Choroid plexus epithelial cell (primary cell): Measurements from ENCODE around the gene GPC1.

Experiments used
- DNase-seq: peaks from one replicate; pipeline ENCODE4 v3.0.0-alpha.2; 2010; ENCODE audit warnings: low read depth
- H3K4me3 ChIP-seq: 2 replicates; pipeline ENCODE4 v1.5.1; 2011; ENCODE audit warnings: low read depth, mild to moderate bottlenecking, control low read depth, low read length, moderate library complexity
- TF ChIP-seq, protein P1 (sequence below): conservative IDR thresholded peaks from 2 replicates; pipeline ENCODE4 v1.5.1; 2011; ENCODE audit warnings: low read depth, mild to moderate bottlenecking, control low read depth, inconsistent platforms, low read length, moderate library complexity

Gene GPC1

DNA sequence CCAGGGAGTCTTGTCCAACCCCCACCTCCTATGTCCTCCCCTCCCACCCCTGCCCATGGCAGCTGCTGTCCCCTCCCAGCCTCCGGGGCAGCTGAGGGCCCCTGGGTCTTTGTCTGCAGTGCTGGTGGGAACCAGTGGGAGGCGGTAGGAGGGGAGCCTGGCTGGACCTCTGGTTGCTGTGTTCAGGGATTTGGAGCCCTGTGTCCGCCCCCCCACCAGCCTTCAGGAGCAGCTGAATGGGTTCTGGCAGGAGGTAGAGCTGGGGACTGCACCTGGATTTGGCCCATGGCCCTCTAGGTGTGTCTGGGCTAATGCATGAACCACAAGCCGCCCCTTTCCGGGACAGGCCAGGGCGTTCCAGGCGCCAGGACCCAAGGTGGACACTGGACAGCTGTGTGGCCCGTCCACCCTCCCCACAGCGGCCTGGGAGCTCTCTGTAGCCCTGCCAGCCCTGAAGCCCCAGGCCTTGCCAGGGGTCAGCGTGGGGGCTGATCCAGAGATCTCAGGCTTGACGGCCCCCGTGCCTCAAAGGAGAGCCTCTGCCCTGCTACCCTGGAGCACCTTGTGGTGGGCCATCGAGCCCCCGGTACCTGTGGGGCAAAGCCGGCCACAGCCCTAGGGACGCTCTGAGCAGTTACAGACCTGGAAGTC, 25.4 kb downstream of the GPC1 start:
- DNase-seq = no peak
- TF ChIP-seq, protein P1, sequence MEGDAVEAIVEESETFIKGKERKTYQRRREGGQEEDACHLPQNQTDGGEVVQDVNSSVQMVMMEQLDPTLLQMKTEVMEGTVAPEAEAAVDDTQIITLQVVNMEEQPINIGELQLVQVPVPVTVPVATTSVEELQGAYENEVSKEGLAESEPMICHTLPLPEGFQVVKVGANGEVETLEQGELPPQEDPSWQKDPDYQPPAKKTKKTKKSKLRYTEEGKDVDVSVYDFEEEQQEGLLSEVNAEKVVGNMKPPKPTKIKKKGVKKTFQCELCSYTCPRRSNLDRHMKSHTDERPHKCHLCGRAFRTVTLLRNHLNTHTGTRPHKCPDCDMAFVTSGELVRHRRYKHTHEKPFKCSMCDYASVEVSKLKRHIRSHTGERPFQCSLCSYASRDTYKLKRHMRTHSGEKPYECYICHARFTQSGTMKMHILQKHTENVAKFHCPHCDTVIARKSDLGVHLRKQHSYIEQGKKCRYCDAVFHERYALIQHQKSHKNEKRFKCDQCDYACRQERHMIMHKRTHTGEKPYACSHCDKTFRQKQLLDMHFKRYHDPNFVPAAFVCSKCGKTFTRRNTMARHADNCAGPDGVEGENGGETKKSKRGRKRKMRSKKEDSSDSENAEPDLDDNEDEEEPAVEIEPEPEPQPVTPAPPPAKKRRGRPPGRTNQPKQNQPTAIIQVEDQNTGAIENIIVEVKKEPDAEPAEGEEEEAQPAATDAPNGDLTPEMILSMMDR = peak; percentile 24
- H3K4me3 ChIP-seq = no peak overlapping the region

DNA sequence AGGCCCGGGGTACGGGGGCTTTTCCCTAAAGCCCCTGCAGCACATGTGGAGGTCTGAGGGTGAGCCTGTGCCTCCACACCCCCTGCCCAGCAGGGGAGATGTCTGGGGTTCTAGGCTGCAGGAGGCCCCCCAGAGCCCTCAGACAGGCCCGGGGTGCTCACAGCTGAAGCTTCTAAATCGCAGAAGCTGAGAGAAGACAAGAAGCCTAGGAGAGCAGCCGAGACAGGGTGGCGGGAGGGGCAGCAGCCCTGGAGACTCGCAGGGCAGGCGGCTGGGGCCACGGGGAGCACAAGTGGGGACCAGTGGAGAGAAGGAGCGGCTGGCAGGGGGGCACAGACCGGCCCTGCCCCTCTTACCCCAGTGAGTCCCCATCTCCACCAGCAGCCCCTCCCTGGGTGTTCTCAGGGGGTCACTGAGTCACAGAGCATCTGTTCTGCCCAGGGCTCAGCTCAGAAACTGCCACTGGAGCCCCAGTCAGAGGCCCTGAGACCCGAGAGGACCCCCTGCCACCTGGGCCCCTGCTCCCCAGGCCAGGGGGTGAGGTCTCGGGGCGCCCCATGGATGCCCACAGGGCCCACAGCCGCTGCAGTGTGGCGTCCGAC, 26.1 kb downstream of the GPC1 start:
- DNase-seq = no peak

DNA sequence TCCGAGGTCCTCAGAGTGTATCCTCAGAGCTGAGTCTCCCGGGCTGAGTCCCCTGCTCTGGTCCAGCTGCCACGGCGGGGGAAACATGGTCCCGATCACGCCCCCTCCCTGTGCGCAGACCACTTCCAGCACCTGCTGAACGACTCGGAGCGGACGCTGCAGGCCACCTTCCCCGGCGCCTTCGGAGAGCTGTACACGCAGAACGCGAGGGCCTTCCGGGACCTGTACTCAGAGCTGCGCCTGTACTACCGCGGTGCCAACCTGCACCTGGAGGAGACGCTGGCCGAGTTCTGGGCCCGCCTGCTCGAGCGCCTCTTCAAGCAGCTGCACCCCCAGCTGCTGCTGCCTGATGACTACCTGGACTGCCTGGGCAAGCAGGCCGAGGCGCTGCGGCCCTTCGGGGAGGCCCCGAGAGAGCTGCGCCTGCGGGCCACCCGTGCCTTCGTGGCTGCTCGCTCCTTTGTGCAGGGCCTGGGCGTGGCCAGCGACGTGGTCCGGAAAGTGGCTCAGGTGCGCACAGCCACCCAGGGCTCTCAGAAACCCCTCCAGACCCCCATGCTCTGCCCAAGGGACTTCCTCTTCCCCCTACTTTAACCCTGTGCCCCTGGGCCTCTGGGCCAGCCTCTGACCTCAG, 26.7 kb downstream of the GPC1 start:
- no peak for DNase-seq
- TF ChIP-seq, protein P1 = no peak
- no peak overlapping the region for H3K4me3 ChIP-seq

More for the DNA sequence above, 26.1 kb downstream of the GPC1 start:
- TF ChIP-seq, protein P1 = no peak
- no peak overlapping the region for H3K4me3 ChIP-seq

DNA sequence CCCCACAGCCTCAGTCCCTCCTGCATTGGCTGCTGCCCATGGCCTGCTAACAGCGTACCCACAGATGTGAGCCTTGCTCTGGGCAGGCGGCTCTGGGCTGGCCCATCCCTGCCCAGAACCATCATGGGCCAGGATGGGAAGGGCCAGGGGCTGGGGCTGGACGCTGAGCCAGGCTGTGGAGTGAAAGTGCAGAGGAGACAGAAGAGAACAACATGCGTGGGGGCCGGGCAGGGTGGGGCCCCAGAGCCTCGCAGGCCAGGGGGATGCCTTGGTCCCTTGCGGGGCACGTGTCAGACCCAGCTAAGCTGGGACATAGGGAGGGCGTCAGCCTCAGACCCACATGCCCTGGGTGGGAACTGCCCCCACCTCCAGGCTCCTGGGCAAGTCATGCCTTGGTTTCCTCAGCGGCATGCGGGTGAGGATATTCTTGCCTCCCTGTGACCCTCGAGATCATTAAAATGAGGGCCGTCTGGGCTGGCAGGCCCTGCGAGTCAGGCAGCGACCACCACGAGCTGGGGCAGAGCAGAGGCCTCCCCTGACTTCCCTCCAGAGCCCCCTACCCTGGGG, 27.3 kb downstream of the GPC1 start:
- H3K4me3 ChIP-seq = no peak overlapping the region
- TF ChIP-seq, protein P1 = no peak
- no peak for DNase-seq

DNA sequence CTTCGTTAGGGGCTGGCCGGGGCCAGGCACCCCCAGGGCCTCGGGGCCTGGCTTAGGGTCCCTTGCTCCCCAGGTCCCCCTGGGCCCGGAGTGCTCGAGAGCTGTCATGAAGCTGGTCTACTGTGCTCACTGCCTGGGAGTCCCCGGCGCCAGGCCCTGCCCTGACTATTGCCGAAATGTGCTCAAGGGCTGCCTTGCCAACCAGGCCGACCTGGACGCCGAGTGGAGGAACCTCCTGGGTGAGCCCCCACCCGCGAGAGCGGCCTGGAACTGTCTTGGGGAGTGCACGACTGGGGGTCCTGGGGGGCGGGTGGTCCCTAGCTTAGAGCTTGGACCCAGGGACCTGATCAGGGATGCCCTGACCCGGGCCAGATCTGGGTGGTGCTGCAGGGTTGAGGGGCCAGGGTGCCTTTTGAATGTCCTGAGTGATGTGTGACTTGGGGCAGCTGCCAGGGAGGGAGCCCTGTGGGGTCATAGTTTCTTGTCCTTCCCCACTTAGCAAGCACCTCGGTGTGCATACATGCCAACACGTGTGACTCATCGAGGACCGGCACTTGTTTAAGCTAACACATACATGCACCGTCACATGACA, 27.9 kb downstream of the GPC1 start:
- TF ChIP-seq, protein P1 = no peak
- DNase-seq = no peak
- no peak overlapping the region for H3K4me3 ChIP-seq

DNA sequence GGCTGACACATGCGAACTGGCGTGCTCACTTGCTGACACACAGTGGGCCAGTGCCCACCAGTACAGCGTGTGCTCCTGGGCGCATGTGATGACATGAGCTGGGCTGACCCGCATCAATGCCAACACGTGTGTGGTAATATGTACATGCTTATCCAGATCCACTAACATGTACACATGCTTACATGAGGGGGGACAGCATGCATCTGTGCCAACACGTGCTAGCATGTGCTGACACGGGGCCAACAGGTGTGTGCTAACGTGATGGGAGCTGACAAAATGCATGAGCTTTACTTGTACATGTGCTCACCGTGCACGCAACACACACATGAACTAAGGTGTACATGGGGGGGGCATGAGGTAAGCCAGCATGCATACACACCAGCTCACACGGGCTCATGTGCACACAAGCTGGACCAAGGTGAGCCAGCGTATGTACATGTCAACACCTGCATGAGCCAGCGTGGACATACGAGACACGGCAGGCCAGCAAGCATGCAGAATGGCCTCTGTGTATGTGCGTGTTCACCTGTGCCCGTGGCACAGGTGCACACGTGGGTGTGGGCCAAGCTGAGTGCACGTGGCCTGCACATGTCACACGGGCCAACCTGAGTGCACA, 28.5 kb downstream of the GPC1 start:
- H3K4me3 ChIP-seq = no peak overlapping the region
- TF ChIP-seq, protein P1 = no peak
- no peak for DNase-seq
